ENCODE measurements around the gene UBE2J1.

DNA sequence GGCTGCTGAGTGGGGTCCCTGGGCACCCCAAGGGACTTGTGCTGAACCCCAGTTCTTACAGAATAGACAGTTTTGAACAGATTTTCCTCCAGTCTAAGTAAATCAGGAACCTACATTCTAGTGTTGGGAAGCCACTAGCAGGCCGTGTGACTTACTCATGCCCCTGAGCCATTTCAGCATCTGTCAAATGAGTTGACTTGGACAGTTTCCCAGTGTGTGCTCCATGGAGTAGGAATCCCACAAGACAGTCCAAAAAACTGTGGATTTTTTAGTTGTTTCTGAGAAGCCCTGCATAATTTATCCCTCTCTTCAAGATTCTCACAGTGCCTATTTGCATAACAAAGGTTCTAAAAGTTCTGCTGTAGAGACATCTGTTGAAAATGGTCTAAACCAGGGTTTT lies 39.5 kb downstream of the UBE2J1 start:
- no peak for TF ChIP-seq POLR2AphosphoS2 (conservative IDR thresholded peaks at IDR 0.05; ENCODE audit: low read length)
- no peak for TF ChIP-seq BHLHE40 (IDR thresholded peaks at IDR 0.05; ENCODE audit: low read depth, low read length)
- TF ChIP-seq, protein P1, sequence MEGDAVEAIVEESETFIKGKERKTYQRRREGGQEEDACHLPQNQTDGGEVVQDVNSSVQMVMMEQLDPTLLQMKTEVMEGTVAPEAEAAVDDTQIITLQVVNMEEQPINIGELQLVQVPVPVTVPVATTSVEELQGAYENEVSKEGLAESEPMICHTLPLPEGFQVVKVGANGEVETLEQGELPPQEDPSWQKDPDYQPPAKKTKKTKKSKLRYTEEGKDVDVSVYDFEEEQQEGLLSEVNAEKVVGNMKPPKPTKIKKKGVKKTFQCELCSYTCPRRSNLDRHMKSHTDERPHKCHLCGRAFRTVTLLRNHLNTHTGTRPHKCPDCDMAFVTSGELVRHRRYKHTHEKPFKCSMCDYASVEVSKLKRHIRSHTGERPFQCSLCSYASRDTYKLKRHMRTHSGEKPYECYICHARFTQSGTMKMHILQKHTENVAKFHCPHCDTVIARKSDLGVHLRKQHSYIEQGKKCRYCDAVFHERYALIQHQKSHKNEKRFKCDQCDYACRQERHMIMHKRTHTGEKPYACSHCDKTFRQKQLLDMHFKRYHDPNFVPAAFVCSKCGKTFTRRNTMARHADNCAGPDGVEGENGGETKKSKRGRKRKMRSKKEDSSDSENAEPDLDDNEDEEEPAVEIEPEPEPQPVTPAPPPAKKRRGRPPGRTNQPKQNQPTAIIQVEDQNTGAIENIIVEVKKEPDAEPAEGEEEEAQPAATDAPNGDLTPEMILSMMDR (IDR thresholded peaks at IDR 0.05), result no peak
- TF ChIP-seq, protein P2, sequence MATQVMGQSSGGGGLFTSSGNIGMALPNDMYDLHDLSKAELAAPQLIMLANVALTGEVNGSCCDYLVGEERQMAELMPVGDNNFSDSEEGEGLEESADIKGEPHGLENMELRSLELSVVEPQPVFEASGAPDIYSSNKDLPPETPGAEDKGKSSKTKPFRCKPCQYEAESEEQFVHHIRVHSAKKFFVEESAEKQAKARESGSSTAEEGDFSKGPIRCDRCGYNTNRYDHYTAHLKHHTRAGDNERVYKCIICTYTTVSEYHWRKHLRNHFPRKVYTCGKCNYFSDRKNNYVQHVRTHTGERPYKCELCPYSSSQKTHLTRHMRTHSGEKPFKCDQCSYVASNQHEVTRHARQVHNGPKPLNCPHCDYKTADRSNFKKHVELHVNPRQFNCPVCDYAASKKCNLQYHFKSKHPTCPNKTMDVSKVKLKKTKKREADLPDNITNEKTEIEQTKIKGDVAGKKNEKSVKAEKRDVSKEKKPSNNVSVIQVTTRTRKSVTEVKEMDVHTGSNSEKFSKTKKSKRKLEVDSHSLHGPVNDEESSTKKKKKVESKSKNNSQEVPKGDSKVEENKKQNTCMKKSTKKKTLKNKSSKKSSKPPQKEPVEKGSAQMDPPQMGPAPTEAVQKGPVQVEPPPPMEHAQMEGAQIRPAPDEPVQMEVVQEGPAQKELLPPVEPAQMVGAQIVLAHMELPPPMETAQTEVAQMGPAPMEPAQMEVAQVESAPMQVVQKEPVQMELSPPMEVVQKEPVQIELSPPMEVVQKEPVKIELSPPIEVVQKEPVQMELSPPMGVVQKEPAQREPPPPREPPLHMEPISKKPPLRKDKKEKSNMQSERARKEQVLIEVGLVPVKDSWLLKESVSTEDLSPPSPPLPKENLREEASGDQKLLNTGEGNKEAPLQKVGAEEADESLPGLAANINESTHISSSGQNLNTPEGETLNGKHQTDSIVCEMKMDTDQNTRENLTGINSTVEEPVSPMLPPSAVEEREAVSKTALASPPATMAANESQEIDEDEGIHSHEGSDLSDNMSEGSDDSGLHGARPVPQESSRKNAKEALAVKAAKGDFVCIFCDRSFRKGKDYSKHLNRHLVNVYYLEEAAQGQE (IDR thresholded peaks at IDR 0.05), result no peak
- no peak for TF ChIP-seq EP300 (IDR thresholded peaks at IDR 0.05)
- TF ChIP-seq TP53 (CRISPR knock-in tag; IDR thresholded peaks at IDR 0.05), result no peak
- no peak for TF ChIP-seq ZFP36 (IDR thresholded peaks at IDR 0.05; ENCODE audit: borderline replicate concordance, partially characterized antibody)
- no peak for TF ChIP-seq MYC (IDR thresholded peaks at IDR 0.05; ENCODE audit: borderline replicate concordance, low read length)
